Body of pancreas (tissue), 4 donors: ENCODE results near the gene CCR1.

ENCODE experiments used
- CTCF ChIP-seq, 7 experiments: fragments of 450-650 bp in 4 of 7; fragments of 200-600 bp in 3 of 7; sonication (generic) in 3 of 7; IDR thresholded peaks; one replicate each; pipeline ENCODE4 v1.5.1; 2016 to 2019; ENCODE audit warnings: antibody characterized with exemption in 7 of 7
- POLR2A ChIP-seq, 3 donors: fragments of 450-650 bp; IDR thresholded peaks; one replicate each; pipeline ENCODE4 v1.6.1; 2016; ENCODE audit warnings: antibody characterized with exemption in 3 of 3, mild to moderate bottlenecking in 2 of 3

GRCh38 chr3:46213201-46213600 is 5.1 kb upstream of the CCR1 start:
- TF ChIP-seq CTCF (IDR thresholded peaks at IDR 0.05) (no peak), POLR2A (IDR thresholded peaks at IDR 0.05) (no peak)
